BE2C (cell line): Measurements from ENCODE around the gene CMTM2.

Experiments
- DNase-seq: peaks from one replicate; pipeline ENCODE4 v3.0.0-alpha.2; 2020
- H3K27me3 ChIP-seq: fragments of 250-450 bp; sonication (Bioruptor Pico); 2 replicates; pipeline ENCODE4 v1.5.1; 2020; ENCODE audit warnings: mild to moderate bottlenecking
- H3K36me3 ChIP-seq: fragments of 250-450 bp; sonication (Bioruptor Pico); 2 replicates; pipeline ENCODE4 v1.5.1; 2020; ENCODE audit warnings: mild to moderate bottlenecking
- H3K4me1 ChIP-seq: fragments of 250-450 bp; sonication (Bioruptor Pico); 2 replicates; pipeline ENCODE4 v1.5.1; 2020
- H3K4me3 ChIP-seq: 2 replicates; pipeline ENCODE4 v1.5.1; 2011; ENCODE audit warnings: low read depth, low read length
- H3K9me3 ChIP-seq: fragments of 250-450 bp; sonication (Bioruptor Pico); 2 replicates; pipeline ENCODE4 v1.5.1; 2020
- TF ChIP-seq, protein P1 (sequence below): IDR thresholded peaks from 2 replicates; pipeline ENCODE4 v1.5.1; 2012; ENCODE audit warnings: mild to moderate bottlenecking, low read depth, low read length

Gene CMTM2

DNA sequence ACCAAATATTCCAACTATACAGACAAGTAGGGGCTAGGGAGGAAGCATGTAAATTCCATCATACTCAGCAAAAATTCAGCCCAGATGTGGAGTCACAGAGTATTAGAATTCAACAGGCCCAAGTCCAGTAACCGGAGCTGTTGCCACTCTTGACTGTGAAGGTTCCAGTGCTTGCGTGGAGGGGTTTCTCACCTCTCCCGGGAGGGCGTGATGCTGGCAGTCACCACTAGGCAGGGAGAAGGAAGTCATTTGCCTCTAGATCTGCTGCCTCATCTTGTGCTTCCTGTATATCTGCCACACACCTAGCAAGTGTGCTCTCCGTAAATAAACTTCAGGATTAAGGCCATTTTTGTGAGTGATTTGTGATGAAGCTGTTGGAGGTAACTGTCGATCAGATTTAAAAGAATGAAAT, 27.9 kb upstream of the CMTM2 start:
- H3K9me3 ChIP-seq, result no peaks in the 10 kb centered on the region
- H3K4me1 ChIP-seq, result no peaks in the 10 kb centered on the region; the same call in 1 of the 2 replicates
- H3K4me3 ChIP-seq, result no peak overlapping the region
- peak; percentile 51 for DNase-seq
- no peaks in the 10 kb centered on the region for H3K27me3 ChIP-seq
- TF ChIP-seq, protein P1, sequence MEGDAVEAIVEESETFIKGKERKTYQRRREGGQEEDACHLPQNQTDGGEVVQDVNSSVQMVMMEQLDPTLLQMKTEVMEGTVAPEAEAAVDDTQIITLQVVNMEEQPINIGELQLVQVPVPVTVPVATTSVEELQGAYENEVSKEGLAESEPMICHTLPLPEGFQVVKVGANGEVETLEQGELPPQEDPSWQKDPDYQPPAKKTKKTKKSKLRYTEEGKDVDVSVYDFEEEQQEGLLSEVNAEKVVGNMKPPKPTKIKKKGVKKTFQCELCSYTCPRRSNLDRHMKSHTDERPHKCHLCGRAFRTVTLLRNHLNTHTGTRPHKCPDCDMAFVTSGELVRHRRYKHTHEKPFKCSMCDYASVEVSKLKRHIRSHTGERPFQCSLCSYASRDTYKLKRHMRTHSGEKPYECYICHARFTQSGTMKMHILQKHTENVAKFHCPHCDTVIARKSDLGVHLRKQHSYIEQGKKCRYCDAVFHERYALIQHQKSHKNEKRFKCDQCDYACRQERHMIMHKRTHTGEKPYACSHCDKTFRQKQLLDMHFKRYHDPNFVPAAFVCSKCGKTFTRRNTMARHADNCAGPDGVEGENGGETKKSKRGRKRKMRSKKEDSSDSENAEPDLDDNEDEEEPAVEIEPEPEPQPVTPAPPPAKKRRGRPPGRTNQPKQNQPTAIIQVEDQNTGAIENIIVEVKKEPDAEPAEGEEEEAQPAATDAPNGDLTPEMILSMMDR, result peak; percentile 43
- H3K36me3 ChIP-seq, result no peaks in the 10 kb centered on the region

DNA sequence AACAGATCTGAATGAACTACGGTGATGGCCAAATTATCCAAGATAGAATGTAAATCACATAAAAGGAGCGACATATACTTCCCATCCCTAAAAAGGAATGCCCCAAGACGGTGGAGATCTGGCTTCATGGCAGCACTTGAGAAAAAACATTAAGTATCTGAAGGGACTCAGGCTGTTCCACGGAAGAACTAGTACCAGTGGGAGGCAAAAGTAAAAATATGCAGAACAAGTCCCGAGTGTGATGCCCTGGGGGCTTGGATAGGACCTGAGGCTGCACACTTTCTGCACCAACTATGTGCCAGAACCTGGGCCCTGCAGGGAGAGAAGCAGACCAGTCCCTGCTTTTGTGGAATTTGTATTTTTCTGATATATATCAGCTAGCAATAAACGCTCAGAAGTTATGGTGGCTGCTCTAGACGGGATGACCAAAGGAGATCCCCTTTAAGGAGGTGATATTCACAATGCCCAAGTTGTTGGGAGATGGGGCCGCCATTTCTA, 27.4 kb upstream of the CMTM2 start:
- Histone ChIP-seq H3K27me3 (no peaks in the 10 kb centered on the region), H3K4me3 (peak overlapping the region; percentile 60), H3K4me1 (no peaks in the 10 kb centered on the region; the same call in 1 of the 2 replicates), H3K36me3 (no peaks in the 10 kb centered on the region), H3K9me3 (no peaks in the 10 kb centered on the region)
- TF ChIP-seq, protein P1, result no peak
- no peak for DNase-seq

DNA sequence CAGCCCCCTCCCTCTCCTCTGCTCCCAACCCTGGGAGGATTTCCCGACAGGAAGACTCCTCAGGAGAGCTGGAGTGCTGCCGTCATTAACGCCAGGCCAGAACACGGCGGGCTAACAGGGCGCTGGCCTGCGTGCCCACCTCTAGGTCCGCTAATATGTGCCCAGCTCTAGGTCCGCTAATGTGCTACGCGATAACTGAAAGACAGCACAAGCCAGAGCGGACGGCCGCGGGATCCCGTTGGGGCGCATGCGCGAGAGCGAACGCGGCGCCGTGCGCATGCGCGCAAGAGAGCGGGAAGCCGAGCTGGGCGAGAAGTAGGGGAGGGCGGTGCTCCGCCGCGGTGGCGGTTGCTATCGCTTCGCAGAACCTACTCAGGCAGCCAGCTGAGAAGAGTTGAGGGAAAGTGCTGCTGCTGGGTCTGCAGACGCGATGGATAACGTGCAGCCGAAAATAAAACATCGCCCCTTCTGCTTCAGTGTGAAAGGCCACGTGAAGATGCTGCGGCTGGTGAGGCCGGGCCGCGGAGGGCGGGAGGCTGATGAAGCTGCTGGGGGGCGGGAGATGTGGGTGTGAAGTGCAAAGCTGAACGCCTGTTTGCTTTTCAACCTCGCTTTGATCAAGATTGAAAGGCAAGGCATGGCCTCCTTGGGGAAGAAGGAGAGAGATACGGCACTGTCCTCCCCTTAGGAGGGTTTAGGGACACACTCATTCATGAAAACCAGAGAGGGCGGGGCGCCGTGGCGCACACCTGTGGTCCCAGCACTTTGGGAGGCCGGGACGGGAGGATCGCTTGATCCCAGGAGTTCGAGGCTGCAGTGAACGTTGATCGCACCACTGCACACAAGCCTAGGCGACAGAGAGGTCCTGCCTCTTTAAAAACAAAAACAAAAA, 26.7 kb upstream of the CMTM2 start, which contains the start of gene CKLF:
Gene CKLF (plus strand): TSS at position 291 of the 892 bp plus-strand sequence. CDS start 140 bp downstream, at position 431.
- Histone ChIP-seq H3K36me3 (no peaks in the 10 kb centered on the region), H3K4me1 (no peaks in the 10 kb centered on the region; the same call in 1 of the 2 replicates), H3K9me3 (no peaks in the 10 kb centered on the region), H3K27me3 (no peaks in the 10 kb centered on the region), H3K4me3 (peak within 1 kb of the TSS; percentile 60)
- TF ChIP-seq, protein P1, result no peak
- peak; percentile 88 for DNase-seq

DNA sequence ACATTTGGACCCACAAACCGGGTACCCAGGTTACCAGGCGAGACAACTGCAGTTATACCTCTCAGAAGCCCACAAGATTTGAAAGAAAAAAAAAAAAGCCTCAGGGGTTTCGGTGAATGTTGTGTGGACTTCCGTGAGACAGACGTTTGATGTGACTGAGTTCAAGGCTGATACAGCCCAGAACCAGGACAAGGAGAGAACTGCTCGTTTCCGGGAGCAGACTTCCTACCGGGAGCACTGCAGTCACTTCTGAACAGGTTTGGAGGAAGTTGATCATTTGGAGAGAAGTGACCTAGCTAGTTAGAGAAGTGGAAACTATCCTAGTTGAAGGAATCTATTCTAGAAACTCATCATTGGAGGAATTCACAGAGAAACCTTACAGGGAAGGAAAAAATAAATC, 26.0 kb upstream of the CMTM2 start:
- Histone ChIP-seq H3K4me1 (no peaks in the 10 kb centered on the region; the same call in 1 of the 2 replicates), H3K36me3 (no peaks in the 10 kb centered on the region), H3K4me3 (peak overlapping the region; percentile 60), H3K9me3 (no peaks in the 10 kb centered on the region), H3K27me3 (no peaks in the 10 kb centered on the region)
- DNase-seq, result no peak
- TF ChIP-seq, protein P1, result no peak

DNA sequence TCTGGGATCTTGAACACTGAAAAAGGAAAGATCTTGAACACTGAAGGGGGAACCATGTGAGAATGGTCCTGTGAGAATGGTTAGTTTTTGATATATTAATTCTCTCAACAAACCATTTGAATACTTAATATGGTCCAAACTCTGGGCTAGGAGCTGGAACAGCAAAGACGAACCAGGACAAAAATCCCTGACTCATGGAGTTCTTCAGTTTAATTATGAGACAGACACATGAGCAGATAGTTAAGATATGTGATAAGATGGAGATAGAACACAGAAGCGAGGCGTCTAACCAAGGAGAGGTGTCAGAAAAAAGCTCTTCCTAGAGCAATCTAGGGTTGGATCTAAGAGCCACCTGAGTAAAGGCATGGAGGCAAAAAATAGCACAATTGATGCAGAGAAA, 25.2 kb upstream of the CMTM2 start:
- no peaks in the 10 kb centered on the region for H3K27me3 ChIP-seq
- H3K4me3 ChIP-seq, result no peak overlapping the region
- no peaks in the 10 kb centered on the region; the same call in 1 of the 2 replicates for H3K4me1 ChIP-seq
- TF ChIP-seq, protein P1, result no peak
- no peaks in the 10 kb centered on the region for H3K36me3 ChIP-seq
- no peaks in the 10 kb centered on the region for H3K9me3 ChIP-seq
- no peak for DNase-seq

GRCh38 chr16:66554495-66554894, 24.8 kb upstream of the CMTM2 start:
- Histone ChIP-seq H3K4me1 (no peaks in the 10 kb centered on the region), H3K4me3 (no peak overlapping the region)
- TF ChIP-seq, protein P1, result no peak

More at GRCh38 chr16:66554495-66554894, 24.8 kb upstream of the CMTM2 start:
- Histone ChIP-seq H3K27me3 (no peaks in the 10 kb centered on the region), H3K36me3 (no peaks in the 10 kb centered on the region), H3K9me3 (no peaks in the 10 kb centered on the region)
- DNase-seq, result no peak
